Progenitor cell of endocrine pancreas (in vitro differentiated cells): Measurements from ENCODE around the gene SYT1. TPM values are rescaled to one million over a fixed set of nuclear protein-coding genes. Genes with fewer than 3 reads are reported as not detected.

ENCODE experiments used
- DNase-seq: peaks from one replicate; pipeline ENCODE4 v3.0.0; 2021; ENCODE audit warnings: low spot score; ENCODE audit not compliant: unreplicated experiment
- H3K27ac Mint-ChIP-seq: 2 replicates; pipeline ENCODE4 v1.8.0; 2021; ENCODE audit warnings: mild to moderate bottlenecking, moderate library complexity, mixed read lengths
- H3K27me3 Mint-ChIP-seq: 2 replicates; pipeline ENCODE4 v1.8.0; 2021; ENCODE audit warnings: mixed read lengths
- H3K36me3 Mint-ChIP-seq: 2 replicates; pipeline ENCODE4 v1.8.0; 2022; ENCODE audit warnings: mixed read lengths; ENCODE audit not compliant: insufficient read depth
- H3K4me1 Mint-ChIP-seq: 2 replicates; pipeline ENCODE4 v1.8.0; 2021; ENCODE audit warnings: low read depth, mixed read lengths
- H3K4me3 Mint-ChIP-seq: 2 replicates; pipeline ENCODE4 v1.8.0; 2021; ENCODE audit warnings: low read depth, mild to moderate bottlenecking, moderate library complexity, mixed read lengths
- H3K9me3 Mint-ChIP-seq: 2 replicates; pipeline ENCODE4 v1.8.0; 2021; ENCODE audit warnings: low read depth, mixed read lengths
- total RNA-seq: library from RNA; stranded (reverse); gene quantifications from 2 replicates; pipeline ENCODE4 v1.2.1, GENCODE V29; 2021
- TF ChIP-seq, protein P1 (sequence below): fragments of 200-600 bp; sonication (generic); IDR thresholded peaks from one replicate; pipeline ENCODE4 v1.5.0; 2021; ENCODE audit warnings: antibody characterized with exemption, mild to moderate bottlenecking; ENCODE audit not compliant: unreplicated experiment

Gene SYT1
- total RNA-seq, 1 donor from 2014 or later: 4.3 TPM

DNA sequence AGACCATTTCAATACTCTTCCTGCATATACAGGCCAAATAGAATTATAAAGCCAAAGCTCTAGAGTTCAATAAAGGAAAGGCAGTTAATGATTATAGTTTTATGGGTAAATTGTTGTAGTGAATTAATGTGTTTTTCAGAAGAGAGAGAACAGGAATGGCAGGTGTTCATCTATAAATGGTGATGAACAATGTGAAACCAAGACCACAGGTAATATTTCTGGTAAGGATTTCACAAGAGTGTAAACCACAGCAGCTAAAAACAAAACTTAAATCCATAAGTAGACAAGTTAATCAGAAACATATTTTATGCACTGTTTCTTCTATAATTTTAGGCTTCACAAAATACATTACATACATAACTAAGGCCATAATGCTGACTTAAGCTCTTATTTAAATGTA lies 204.4 kb downstream of the SYT1 start:
- H3K9me3 Mint-ChIP-seq: no peaks in the 10 kb centered on the region
- TF ChIP-seq, protein P1, sequence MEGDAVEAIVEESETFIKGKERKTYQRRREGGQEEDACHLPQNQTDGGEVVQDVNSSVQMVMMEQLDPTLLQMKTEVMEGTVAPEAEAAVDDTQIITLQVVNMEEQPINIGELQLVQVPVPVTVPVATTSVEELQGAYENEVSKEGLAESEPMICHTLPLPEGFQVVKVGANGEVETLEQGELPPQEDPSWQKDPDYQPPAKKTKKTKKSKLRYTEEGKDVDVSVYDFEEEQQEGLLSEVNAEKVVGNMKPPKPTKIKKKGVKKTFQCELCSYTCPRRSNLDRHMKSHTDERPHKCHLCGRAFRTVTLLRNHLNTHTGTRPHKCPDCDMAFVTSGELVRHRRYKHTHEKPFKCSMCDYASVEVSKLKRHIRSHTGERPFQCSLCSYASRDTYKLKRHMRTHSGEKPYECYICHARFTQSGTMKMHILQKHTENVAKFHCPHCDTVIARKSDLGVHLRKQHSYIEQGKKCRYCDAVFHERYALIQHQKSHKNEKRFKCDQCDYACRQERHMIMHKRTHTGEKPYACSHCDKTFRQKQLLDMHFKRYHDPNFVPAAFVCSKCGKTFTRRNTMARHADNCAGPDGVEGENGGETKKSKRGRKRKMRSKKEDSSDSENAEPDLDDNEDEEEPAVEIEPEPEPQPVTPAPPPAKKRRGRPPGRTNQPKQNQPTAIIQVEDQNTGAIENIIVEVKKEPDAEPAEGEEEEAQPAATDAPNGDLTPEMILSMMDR: no peak
- no peaks in the 10 kb centered on the region for H3K27me3 Mint-ChIP-seq
- H3K36me3 Mint-ChIP-seq: no peaks in the 10 kb centered on the region
- no peak overlapping the region for H3K27ac Mint-ChIP-seq
- no peak for DNase-seq
- no peaks in the 10 kb centered on the region for H3K4me1 Mint-ChIP-seq
- no peak overlapping the region for H3K4me3 Mint-ChIP-seq

DNA sequence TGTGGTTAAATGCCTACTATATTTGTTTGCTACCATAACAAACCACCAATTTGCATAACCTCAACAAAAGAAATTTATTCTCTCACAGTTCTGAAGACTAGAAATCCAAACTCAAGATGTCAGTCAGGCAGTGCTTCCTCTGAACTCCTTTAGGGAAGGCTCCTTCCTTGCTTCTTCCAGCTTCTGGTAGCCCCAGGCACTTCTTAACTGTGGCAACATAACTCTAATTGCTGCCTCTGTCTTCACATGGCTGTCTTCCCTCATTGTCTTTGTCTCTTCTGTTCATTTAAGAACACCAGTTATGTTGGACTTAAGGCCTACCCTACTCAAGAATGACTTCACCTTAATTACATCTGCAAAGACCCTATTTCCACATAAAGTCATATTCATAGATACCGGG lies 206.9 kb downstream of the SYT1 start:
- DNase-seq: no peak
- Mint-ChIP-seq H3K9me3 (no peaks in the 10 kb centered on the region), H3K27me3 (no peaks in the 10 kb centered on the region), H3K36me3 (no peaks in the 10 kb centered on the region), H3K27ac (no peak overlapping the region), H3K4me1 (no peaks in the 10 kb centered on the region), H3K4me3 (no peak overlapping the region)
- TF ChIP-seq, protein P1: no peak

DNA sequence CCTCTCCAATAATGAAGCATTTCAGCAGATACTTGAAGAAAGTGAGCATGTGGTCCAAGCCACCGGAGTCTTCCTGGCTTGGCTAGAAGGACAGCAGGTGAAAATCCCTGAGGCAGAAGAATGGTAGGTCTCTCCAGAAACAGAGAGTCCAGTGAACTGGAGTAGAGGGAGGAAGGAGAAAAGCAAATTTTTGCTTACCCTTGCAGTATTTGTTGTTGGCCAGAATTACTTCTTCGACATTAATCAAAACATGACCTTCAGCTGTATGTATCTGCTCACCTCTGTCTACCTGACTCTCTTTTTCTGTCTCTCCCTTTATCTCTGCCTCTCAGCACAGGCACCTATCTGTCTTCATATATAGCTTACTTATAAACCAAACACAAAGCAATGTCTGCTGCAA lies 208.9 kb downstream of the SYT1 start:
- Mint-ChIP-seq H3K9me3 (no peaks in the 10 kb centered on the region), H3K27me3 (no peaks in the 10 kb centered on the region), H3K4me3 (no peak overlapping the region), H3K36me3 (no peaks in the 10 kb centered on the region), H3K4me1 (no peaks in the 10 kb centered on the region), H3K27ac (no peak overlapping the region)
- TF ChIP-seq, protein P1: no peak
- DNase-seq: no peak

DNA sequence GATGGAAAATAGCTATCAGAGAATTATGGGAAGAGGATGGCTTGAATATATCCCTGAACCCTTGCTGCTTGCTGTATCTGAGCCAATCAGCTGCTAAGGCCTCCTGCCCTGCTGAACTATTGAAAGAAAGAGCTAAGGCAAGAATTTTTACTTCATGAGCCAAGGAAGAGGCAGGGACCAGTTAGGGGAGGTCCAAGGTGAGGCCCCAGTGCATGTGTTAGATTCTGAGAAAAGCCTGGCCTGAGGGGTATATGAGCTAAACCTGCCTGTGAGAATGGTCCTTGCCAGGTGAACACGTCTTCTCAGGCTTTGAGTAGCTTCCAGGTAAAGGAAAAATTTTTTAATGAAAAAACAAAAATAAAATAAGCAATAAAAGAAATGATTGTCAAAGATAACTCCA lies 218.0 kb downstream of the SYT1 start:
- no peaks in the 10 kb centered on the region for H3K36me3 Mint-ChIP-seq
- no peaks in the 10 kb centered on the region for H3K9me3 Mint-ChIP-seq
- TF ChIP-seq, protein P1: no peak
- H3K4me3 Mint-ChIP-seq: no peak overlapping the region
- no peak for DNase-seq
- H3K27me3 Mint-ChIP-seq: no peaks in the 10 kb centered on the region
- H3K27ac Mint-ChIP-seq: no peak overlapping the region
- no peaks in the 10 kb centered on the region for H3K4me1 Mint-ChIP-seq

DNA sequence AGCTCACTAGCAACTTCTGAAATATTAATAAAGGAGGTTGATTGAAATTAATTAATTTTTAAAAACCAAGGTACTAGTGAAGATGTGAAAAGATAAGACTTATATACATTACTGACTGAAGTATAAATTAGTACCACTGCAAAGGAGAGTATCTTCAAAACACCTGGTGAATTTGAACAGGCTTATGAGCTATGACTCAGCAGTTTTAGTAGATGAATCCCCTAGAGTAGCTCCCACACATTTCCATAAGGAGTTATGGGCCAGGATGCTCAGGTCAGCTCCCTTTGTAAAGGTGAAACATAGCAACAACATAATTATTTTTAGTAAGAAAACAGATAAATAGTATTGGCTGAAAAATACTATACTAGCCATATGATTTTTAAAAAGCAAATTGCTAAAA lies 218.6 kb downstream of the SYT1 start:
- TF ChIP-seq, protein P1: no peak
- Mint-ChIP-seq H3K4me1 (no peaks in the 10 kb centered on the region), H3K4me3 (no peak overlapping the region), H3K9me3 (no peaks in the 10 kb centered on the region), H3K27ac (no peak overlapping the region), H3K36me3 (no peaks in the 10 kb centered on the region), H3K27me3 (no peaks in the 10 kb centered on the region)
- DNase-seq: no peak
